IMR-90 (cell line): ENCODE measurements around the gene DLL4.

Source experiments
- BHLHE40 ChIP-seq: fragments of 150-350 bp; IDR thresholded peaks from 2 replicates; pipeline ENCODE4 v1.6.1; 2016; ENCODE audit warnings: mild to moderate bottlenecking, low read depth, low read length
- CEBPB ChIP-seq: IDR thresholded peaks from 2 replicates; pipeline ENCODE4 v1.6.1; 2012; ENCODE audit warnings: low read depth, low read length, improper control_type of control experiment
- CHD1 ChIP-seq: IDR thresholded peaks from 2 replicates; pipeline ENCODE4 v1.6.1; 2012; ENCODE audit warnings: low read depth, low read length, improper control_type of control experiment
- CTCF ChIP-seq: conservative IDR thresholded peaks from 2 replicates; pipeline ENCODE4 v1.5.1; 2012; ENCODE audit warnings: mild to moderate bottlenecking, low read depth, low read length, improper control_type of control experiment
- FOS ChIP-seq: fragments of 150-350 bp; IDR thresholded peaks from 2 replicates; pipeline ENCODE4 v1.6.1; 2016; ENCODE audit warnings: low read depth, low read length
- MAFK ChIP-seq: IDR thresholded peaks from 2 replicates; pipeline ENCODE4 v1.6.1; 2012; ENCODE audit warnings: low read depth, low read length, improper control_type of control experiment
- NFE2L2 ChIP-seq: fragments of 150-350 bp; IDR thresholded peaks from 2 replicates; pipeline ENCODE4 v1.6.1; 2016; ENCODE audit warnings: low read depth, mild to moderate bottlenecking, low read length
- POLR2A ChIP-seq: IDR thresholded peaks from 2 replicates; pipeline ENCODE4 v1.6.1; 2012; ENCODE audit warnings: mild to moderate bottlenecking, low read depth, low read length
- RAD21 ChIP-seq: IDR thresholded peaks from 2 replicates; pipeline ENCODE4 v1.6.1; 2012; ENCODE audit warnings: low read length, improper control_type of control experiment
- RCOR1 ChIP-seq: IDR thresholded peaks from 2 replicates; pipeline ENCODE4 v1.6.1; 2012; ENCODE audit warnings: mild to moderate bottlenecking, low read length, improper control_type of control experiment; ENCODE audit not compliant: insufficient replicate concordance
- RFX5 ChIP-seq: IDR thresholded peaks from 2 replicates; pipeline ENCODE4 v1.8.0; 2012; ENCODE audit warnings: low read depth, mild to moderate bottlenecking, low read length, moderate library complexity
- SMC3 ChIP-seq: fragments of 150-350 bp; IDR thresholded peaks from 2 replicates; pipeline ENCODE4 v1.6.1; 2016; ENCODE audit warnings: low read depth, mild to moderate bottlenecking, antibody characterized with exemption, low read length, moderate library complexity
- USF2 ChIP-seq: fragments of 150-350 bp; IDR thresholded peaks from 2 replicates; pipeline ENCODE4 v1.6.1; 2017; ENCODE audit warnings: mild to moderate bottlenecking, antibody characterized with exemption, low read length, low read depth

DNA sequence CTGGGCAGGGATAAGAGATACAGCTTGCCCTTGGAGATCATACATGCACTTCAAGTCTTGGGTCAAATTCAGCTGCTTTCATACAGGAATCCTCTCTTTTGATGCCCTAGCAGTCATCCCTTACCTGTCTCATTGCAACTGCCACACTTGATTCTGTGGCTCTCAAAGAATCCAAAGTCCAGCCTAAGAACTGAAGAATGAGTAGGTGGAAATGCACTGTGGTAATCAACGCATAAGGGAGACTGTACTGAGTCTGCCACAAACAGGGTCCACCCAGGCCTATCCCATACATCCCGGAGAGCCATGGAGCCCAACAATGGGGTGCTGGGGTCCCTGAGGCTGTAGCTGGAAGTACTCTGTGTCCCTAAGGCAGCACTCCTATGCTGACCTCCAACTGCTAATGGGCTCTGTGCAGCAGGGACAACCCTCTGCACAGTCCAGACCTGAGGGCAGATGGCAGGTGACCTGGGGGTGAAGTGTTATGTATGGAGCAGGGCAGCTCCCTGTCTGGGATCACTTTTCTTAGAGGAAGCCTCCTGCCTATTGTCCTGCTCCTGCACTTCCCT, 36.6 kb upstream of the DLL4 start:
- TF ChIP-seq SMC3 (no peak), RFX5 (no peak), CTCF (no peak), POLR2A (no peak), RAD21 (no peak), NFE2L2 (no peak), RCOR1 (no peak), CEBPB (no peak), USF2 (no peak), MAFK (no peak), CHD1 (no peak), BHLHE40 (no peak), FOS (no peak)
